Adrenal gland (tissue), 5 donors: ENCODE measurements around the gene OR10C1.

ENCODE experiments used
- POLR2A ChIP-seq, 2 donors: fragments of 450-650 bp; IDR thresholded peaks; one replicate each; pipeline ENCODE4 v1.6.1; 2017; ENCODE audit warnings: antibody characterized with exemption in 2 of 2, mild to moderate bottlenecking in 2 of 2, moderate library complexity in 1 of 2
- TF ChIP-seq, protein P1 (sequence below), 6 experiments: fragments of 450-650 bp in 4 of 6; fragments of 200-600 bp in 2 of 6; sonication (generic) in 1 of 6; IDR thresholded peaks; 1 replicate in 5 of 6; 2 replicates in 1 of 6; pipeline versions ENCODE4 v1.5.1 to v1.8.0; 2016 to 2021; ENCODE audit warnings: antibody characterized with exemption in 6 of 6, mild to moderate bottlenecking in 2 of 6, moderate library complexity in 1 of 6
- donor health status: DM: no; HTN: no; CAD: no.

- TF ChIP-seq, protein P1, sequence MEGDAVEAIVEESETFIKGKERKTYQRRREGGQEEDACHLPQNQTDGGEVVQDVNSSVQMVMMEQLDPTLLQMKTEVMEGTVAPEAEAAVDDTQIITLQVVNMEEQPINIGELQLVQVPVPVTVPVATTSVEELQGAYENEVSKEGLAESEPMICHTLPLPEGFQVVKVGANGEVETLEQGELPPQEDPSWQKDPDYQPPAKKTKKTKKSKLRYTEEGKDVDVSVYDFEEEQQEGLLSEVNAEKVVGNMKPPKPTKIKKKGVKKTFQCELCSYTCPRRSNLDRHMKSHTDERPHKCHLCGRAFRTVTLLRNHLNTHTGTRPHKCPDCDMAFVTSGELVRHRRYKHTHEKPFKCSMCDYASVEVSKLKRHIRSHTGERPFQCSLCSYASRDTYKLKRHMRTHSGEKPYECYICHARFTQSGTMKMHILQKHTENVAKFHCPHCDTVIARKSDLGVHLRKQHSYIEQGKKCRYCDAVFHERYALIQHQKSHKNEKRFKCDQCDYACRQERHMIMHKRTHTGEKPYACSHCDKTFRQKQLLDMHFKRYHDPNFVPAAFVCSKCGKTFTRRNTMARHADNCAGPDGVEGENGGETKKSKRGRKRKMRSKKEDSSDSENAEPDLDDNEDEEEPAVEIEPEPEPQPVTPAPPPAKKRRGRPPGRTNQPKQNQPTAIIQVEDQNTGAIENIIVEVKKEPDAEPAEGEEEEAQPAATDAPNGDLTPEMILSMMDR (IDR thresholded peaks at IDR 0.05) = no peak
- no peak for TF ChIP-seq POLR2A (IDR thresholded peaks at IDR 0.05)
Observed at GRCh38 chr6:29477923-29478450, 38.9 kb downstream of the OR10C1 start.
